ENCODE data around the gene CCDC88C. TPM values are rescaled to one million over a fixed set of nuclear protein-coding genes. Genes with fewer than 3 reads are reported as not detected.
"Not testable (repeated sequence)": the region's sequence is repeated elsewhere in the genome, so short reads cannot be mapped to it uniquely, and the experiment has no call there.

The CCDC88C gene
- total RNA-seq, 4 donors from 2014 or later, result 3.2 to 32.7 (median 11.0) TPM

DNA sequence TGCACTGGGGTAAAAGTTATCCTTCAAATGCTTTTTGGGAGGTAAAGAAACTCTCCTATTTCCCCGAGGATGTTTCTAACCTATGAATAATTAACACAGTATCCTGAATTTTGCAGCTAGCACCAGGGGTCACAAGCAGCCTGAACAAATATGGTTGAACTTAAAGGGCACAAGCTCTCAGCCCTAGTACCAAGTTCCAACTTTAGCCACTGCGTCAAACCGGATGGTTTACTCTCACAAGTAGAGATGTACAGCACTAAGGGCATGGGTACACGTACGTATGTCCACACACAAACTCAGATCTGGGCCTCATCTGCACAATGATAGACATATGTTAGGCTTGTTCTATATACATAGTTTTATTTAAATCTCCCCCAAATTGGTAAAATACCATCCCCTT is 4.7 kb downstream of the CCDC88C start:
- H3K4me3 ChIP-seq, result no peak overlapping the region
- H3K36me3 ChIP-seq, result no peaks in the 10 kb centered on the region
- TF ChIP-seq CTCF (IDR thresholded peaks at IDR 0.05), result no peak
- TF ChIP-seq POLR2A (IDR thresholded peaks at IDR 0.05), result no peak
- DNase-seq, result no peak
- no peaks in the 10 kb centered on the region for H3K27me3 ChIP-seq
- no peaks in the 10 kb centered on the region for H3K4me1 ChIP-seq
- intact Hi-C loops (cut with DNase I; ENCODE audit: low total_unique reads), result no loop called here
- no peak overlapping the region for H3K27ac ChIP-seq
- H3K9me3 ChIP-seq, result no peaks in the 10 kb centered on the region

DNA sequence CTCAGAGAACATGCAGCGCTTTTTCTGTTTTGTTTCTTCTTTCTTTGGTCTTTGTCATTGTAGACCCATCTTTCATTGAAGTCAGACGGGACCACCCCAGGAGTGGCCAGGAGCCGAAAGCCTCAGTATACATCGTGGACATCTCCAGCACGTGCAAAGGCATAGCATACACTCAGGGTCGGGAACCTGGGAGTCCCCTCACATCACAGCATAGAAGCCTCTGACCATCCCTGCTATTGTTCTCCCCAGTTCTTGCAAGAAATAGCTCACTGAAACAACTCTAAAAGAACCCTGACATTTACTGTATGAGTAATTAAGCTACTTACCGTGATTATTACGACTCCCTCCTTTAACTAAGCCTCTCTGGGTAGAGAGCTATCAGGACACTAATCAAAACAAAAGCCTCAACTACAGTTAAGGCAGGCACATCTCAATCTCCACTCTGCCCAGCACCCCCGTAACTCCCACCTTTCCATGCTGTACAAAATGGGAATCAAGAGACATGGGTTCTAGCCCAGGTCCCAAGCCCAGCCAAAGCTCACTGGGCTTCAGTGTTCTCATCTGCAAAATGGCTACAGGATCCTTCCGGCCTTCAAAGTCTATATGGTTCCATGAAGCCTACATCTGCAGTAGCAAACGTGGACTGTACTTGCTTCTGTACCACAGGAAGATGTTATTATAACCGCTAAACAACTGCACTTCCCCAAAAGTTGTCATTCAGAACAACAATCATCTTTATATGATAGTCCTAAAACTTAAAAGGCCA is 6.7 kb downstream of the CCDC88C start:
- intact Hi-C loops (cut with DNase I; ENCODE audit: low total_unique reads), result no loop called here
- DNase-seq, result no peak

DNA sequence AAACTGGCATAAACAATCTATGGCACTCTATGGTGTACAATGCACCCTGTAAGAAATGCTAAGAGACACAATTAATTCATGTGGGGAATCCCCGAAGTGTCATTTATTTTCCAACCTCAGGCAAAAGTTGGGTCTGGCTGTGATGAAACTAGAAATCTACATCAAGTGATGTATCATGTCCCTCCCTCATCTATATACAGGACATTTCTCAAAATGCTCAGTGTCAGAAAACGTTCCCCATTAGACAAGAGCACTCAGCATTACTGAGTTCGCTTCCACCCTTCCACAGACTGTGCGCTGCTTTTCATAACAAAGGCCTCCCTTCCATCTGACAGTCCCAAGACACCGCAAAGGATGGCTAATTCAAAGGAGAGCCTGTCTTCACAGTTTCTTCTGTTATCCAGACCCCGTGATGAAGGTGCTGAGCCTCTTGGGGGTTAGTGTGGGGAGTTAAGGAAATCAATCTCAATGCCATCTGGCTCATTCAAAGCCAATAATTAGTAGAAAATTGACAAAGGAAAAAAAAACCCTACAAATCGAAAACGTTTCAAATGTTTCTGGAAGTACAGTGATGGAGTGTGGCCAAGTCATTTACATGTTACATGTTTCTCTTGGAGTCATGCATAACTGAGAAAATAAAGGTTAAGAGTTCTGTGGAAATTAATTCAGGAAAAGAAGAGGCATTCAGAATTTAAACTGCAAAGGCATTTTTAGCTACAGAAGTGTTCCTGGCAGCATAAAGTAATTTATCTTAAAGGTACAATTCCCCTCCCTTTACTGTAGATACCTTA is 7.5 kb downstream of the CCDC88C start:
- H3K4me3 ChIP-seq, result no peak overlapping the region

More for the DNA sequence above, 6.7 kb downstream of the CCDC88C start:
- H3K4me1 ChIP-seq, result no peaks in the 10 kb centered on the region
- no peaks in the 10 kb centered on the region for H3K9me3 ChIP-seq
- no peaks in the 10 kb centered on the region for H3K36me3 ChIP-seq
- no peaks in the 10 kb centered on the region for H3K27me3 ChIP-seq
- TF ChIP-seq CTCF (IDR thresholded peaks at IDR 0.05) (no peak), POLR2A (IDR thresholded peaks at IDR 0.05) (no peak)
- H3K4me3 ChIP-seq, result no peak overlapping the region
- no peak overlapping the region for H3K27ac ChIP-seq

GRCh38 chr14:91409240-91409639 is 8.4 kb downstream of the CCDC88C start:
- H3K36me3 ChIP-seq; DNase-seq; intact Hi-C loops (cut with DNase I; ENCODE audit: low total_unique reads): not testable (repeated sequence)

More for the DNA sequence above, 7.5 kb downstream of the CCDC88C start:
- Histone ChIP-seq H3K36me3 (no peaks in the 10 kb centered on the region), H3K9me3 (no peaks in the 10 kb centered on the region), H3K4me1 (no peaks in the 10 kb centered on the region), H3K27ac (no peak overlapping the region), H3K27me3 (no peaks in the 10 kb centered on the region)
- intact Hi-C loops (cut with DNase I; ENCODE audit: low total_unique reads), result no loop called here
- TF ChIP-seq POLR2A (IDR thresholded peaks at IDR 0.05) (no peak), CTCF (IDR thresholded peaks at IDR 0.05) (no peak)
- DNase-seq, result no peak

GRCh38 chr14:91406982-91407381 is 10.6 kb downstream of the CCDC88C start:
- DNase-seq, result no peak
- H3K4me1 ChIP-seq, result no peaks in the 10 kb centered on the region
- no peaks in the 10 kb centered on the region for H3K36me3 ChIP-seq
- H3K27ac ChIP-seq, result no peak overlapping the region
- H3K27me3 ChIP-seq, result no peaks in the 10 kb centered on the region
- no peak for TF ChIP-seq POLR2A (IDR thresholded peaks at IDR 0.05)
- TF ChIP-seq CTCF (IDR thresholded peaks at IDR 0.05), result no peak
- H3K9me3 ChIP-seq, result no peaks in the 10 kb centered on the region
- H3K4me3 ChIP-seq, result no peak overlapping the region
- intact Hi-C loops (cut with DNase I; ENCODE audit: low total_unique reads), result no loop called here

More at GRCh38 chr14:91409240-91409639, 8.4 kb downstream of the CCDC88C start:
- not testable (repeated sequence) for H3K4me1 ChIP-seq, H3K27me3 ChIP-seq, H3K9me3 ChIP-seq, H3K4me3 ChIP-seq, H3K27ac ChIP-seq
